Lower leg skin (tissue), 4 donors: ENCODE measurements around the gene CREB5. TPM values are rescaled to one million over a fixed set of nuclear protein-coding genes. Genes with fewer than 3 reads are reported as not detected.

Experiments
- DNase-seq, 2 donors: peaks; one replicate each; pipeline ENCODE4 v3.0.0-alpha.2; 2019; ENCODE audit warnings: low spot score in 2 of 2
- H3K4me3 ChIP-seq: fragments of 200-600 bp; sonication (generic); 2 replicates; pipeline ENCODE4 v1.5.1; 2017; ENCODE audit warnings: mild to moderate bottlenecking, low read depth; ENCODE audit not compliant: poor library complexity, severe bottlenecking
- CTCF ChIP-seq, 3 donors: fragments of 450-650 bp; IDR thresholded peaks; one replicate each; pipeline ENCODE4 v1.5.1; 2016; ENCODE audit warnings: antibody characterized with exemption in 3 of 3, mild to moderate bottlenecking in 3 of 3, moderate library complexity in 2 of 3
- POLR2A ChIP-seq, 2 donors: fragments of 450-650 bp; IDR thresholded peaks; one replicate each; pipeline ENCODE4 v1.6.1; 2016 to 2017; ENCODE audit warnings: antibody characterized with exemption in 2 of 2, mild to moderate bottlenecking in 1 of 2, moderate library complexity in 1 of 2
- WGBS, 2 donors: methylation state at CpG; one replicate each; pipeline ENCODE4 v1.1.5; 2018; 5-methylcytosine and 5-hydroxymethylcytosine counted together
- intact Hi-C: fragments of 100-400 bp; cut with DNase I; formaldehyde crosslinking; loops from one replicate; pipeline ENCODE4 v1.15.0; 2023; ENCODE audit warnings: low total_unique reads
- total RNA-seq, 4 donors: library from RNA; depleted of rRNA; stranded (reverse); fragments of >200 nt; gene quantifications; one replicate each; pipeline ENCODE4 v1.1.0, GENCODE V29; 2016

CREB5 gene
- total RNA-seq, 4 donors from 2014 or later, result 2.5 to 15.0 (median 5.4) TPM

- intact Hi-C loops, result no loop called here
- WGBS, 2 donors, result 85 to 89% methylated on average over 2 of the region's 2 CpGs
- no peak for TF ChIP-seq CTCF (IDR thresholded peaks at IDR 0.05)
- no peak for TF ChIP-seq POLR2A (IDR thresholded peaks at IDR 0.05)
- DNase-seq, result no peak
- H3K4me3 ChIP-seq, result no peak overlapping the region
Measured at GRCh38 chr7:28660132-28660531, 247.8 kb downstream of the CREB5 start.

- no peak overlapping the region for H3K4me3 ChIP-seq
- no peak for DNase-seq
- intact Hi-C loops, result no loop called here
- 71 to 72% methylated on average over 12 of the region's 12 CpGs for WGBS, 2 donors
- TF ChIP-seq POLR2A (IDR thresholded peaks at IDR 0.05), result no peak
- no peak for TF ChIP-seq CTCF (IDR thresholded peaks at IDR 0.05)
Measured at GRCh38 chr7:28661826-28662595, 249.7 kb downstream of the CREB5 start.

- TF ChIP-seq CTCF (IDR thresholded peaks at IDR 0.05), result no peak
- no peak for TF ChIP-seq POLR2A (IDR thresholded peaks at IDR 0.05)
- intact Hi-C loops, result no loop called here
- DNase-seq, result no peak
- no peak overlapping the region for H3K4me3 ChIP-seq
- WGBS, 2 donors, result 53 to 67% methylated on average over 2 of the region's 2 CpGs
Measured at GRCh38 chr7:28666154-28666553, 253.8 kb downstream of the CREB5 start.

- no peak for TF ChIP-seq POLR2A (IDR thresholded peaks at IDR 0.05)
- TF ChIP-seq CTCF (IDR thresholded peaks at IDR 0.05), result no peak
- DNase-seq, result no peak
- intact Hi-C loops, result no loop called here
- no peak overlapping the region for H3K4me3 ChIP-seq
- WGBS, 2 donors, result 81 to 86% methylated on average over 2 of the region's 2 CpGs
Measured at GRCh38 chr7:28668085-28668484, 255.8 kb downstream of the CREB5 start.

- intact Hi-C loops, result no loop called here
- WGBS, 2 donors, result 43 to 56% methylated on average over 4 of the region's 4 CpGs
- TF ChIP-seq CTCF (IDR thresholded peaks at IDR 0.05) (no peak), POLR2A (IDR thresholded peaks at IDR 0.05) (no peak)
- DNase-seq, result no peak
- H3K4me3 ChIP-seq, result no peak overlapping the region
Measured at GRCh38 chr7:28669330-28669729, 257.0 kb downstream of the CREB5 start.

GRCh38 chr7:28671526-28671925 is 259.2 kb downstream of the CREB5 start:
- no peak overlapping the region for H3K4me3 ChIP-seq
- 92 to 93% methylated on average over 4 of the region's 4 CpGs for WGBS, 2 donors
- DNase-seq, result no peak
- intact Hi-C loops, result no loop called here
- no peak for TF ChIP-seq POLR2A (IDR thresholded peaks at IDR 0.05)
- TF ChIP-seq CTCF (IDR thresholded peaks at IDR 0.05), result no peak
